Endothelial cell of umbilical vein (primary cell): ENCODE measurements around the gene ZNF83. TPM values are rescaled to one million over a fixed set of nuclear protein-coding genes. Genes with fewer than 3 reads are reported as not detected.

Source experiments
- Bru-seq: library from RNA; stranded (reverse); fragments of 400-500 nt; gene quantifications from one replicate; lab custom pipeline; 2021; lab: Mats Ljungman, UMichigan
- BruChase-seq, 2 experiments: library from RNA; stranded (reverse); fragments of 400-500 nt; gene quantifications; one replicate each; lab custom pipeline; 2021; lab: Mats Ljungman, UMichigan
- BruUV-seq: library from RNA; stranded (reverse); fragments of 400-500 nt; replicated peaks from 2 replicates; lab custom pipeline; 2021; lab: Mats Ljungman, UMichigan
- CTCF ChIA-PET: fragments of 300-600, 350-600 bp; sonication (Branson Sonifier 250); formaldehyde crosslinking; loops from one replicate; lab custom pipeline; 2021; ENCODE audit warnings: antibody characterized with exemption, inconsistent platforms; lab: Charles Lee
- POLR2A ChIA-PET: fragments of 300-600, 350-600 bp; sonication (Branson Sonifier 250); formaldehyde crosslinking; loops from one replicate; lab custom pipeline; 2021; ENCODE audit warnings: antibody characterized with exemption, inconsistent platforms; lab: Charles Lee
- DNase-seq: peaks from one replicate; pipeline ENCODE4 v3.0.0-alpha.2; 2011; ENCODE audit warnings: low read depth, low spot score
- FAIRE-seq: peaks from 2 replicates; lab custom pipeline; 2011; peaks lifted over from hg19 to GRCh38; lab: Jason Lieb, UNC
- H2AFZ ChIP-seq: 2 replicates; pipeline ENCODE4 v1.6.0; 2012; ENCODE audit warnings: low read depth, low read length, control low read depth, inconsistent platforms
- H3K27ac ChIP-seq: 2 replicates; pipeline ENCODE4 v1.5.1; 2011; ENCODE audit warnings: low read depth, mild to moderate bottlenecking, control low read depth, low read length, moderate library complexity; ENCODE audit not compliant: insufficient read depth
- H3K27me3 ChIP-seq, 2 experiments: 2 replicates each; pipeline versions ENCODE4 v1.6.0 to v1.6.1; 2011; ENCODE audit warnings: low read length in 2 of 2, mixed read lengths in 1 of 2; ENCODE audit not compliant: control insufficient read depth in 2 of 2, insufficient read depth in 2 of 2
- H3K36me3 ChIP-seq, 2 experiments: 2 replicates in 1 of 2; 3 replicates in 1 of 2; pipeline ENCODE4 v1.5.1; 2011; ENCODE audit warnings: low read length in 2 of 2, mild to moderate bottlenecking in 1 of 2, moderate library complexity in 1 of 2; ENCODE audit not compliant: control insufficient read depth in 2 of 2, insufficient read depth in 2 of 2; ENCODE audit errors: extremely low read depth in 1 of 2
- H3K4me1 ChIP-seq: 3 replicates; pipeline ENCODE4 v1.5.1; 2011; ENCODE audit warnings: mild to moderate bottlenecking, low read length; ENCODE audit not compliant: control insufficient read depth, insufficient read depth; ENCODE audit errors: extremely low read depth
- H3K4me2 ChIP-seq: 2 replicates; pipeline ENCODE4 v1.6.1; 2011; ENCODE audit warnings: low read length, control low read depth, mixed read lengths; ENCODE audit not compliant: insufficient read depth
- H3K4me3 ChIP-seq, 3 experiments: fragments of 200-600 bp in 1 of 3; sonication (generic), shearing (Covaris generic) in 1 of 3; replicated peaks in 1 of 3; 2 replicates each; pipeline ENCODE4 v1.5.1; 2011 to 2016; ENCODE audit warnings: control low read depth in 3 of 3, low read length in 3 of 3, mild to moderate bottlenecking in 2 of 3, inconsistent platforms in 1 of 3, low read depth in 1 of 3, moderate library complexity in 1 of 3; ENCODE audit not compliant: insufficient read depth in 1 of 3
- H3K79me2 ChIP-seq: 2 replicates; pipeline ENCODE4 v1.6.0; 2012; ENCODE audit warnings: low read length, inconsistent platforms; ENCODE audit not compliant: control insufficient read depth, insufficient read depth
- H3K9ac ChIP-seq: replicated peaks from 2 replicates; pipeline ENCODE3; 2011; ENCODE audit warnings: low read length, control low read depth; ENCODE audit not compliant: insufficient read depth; ENCODE audit errors: extremely low read depth
- H3K9me1 ChIP-seq: replicated peaks from 3 replicates; pipeline ENCODE4 v1.6.0; 2011; ENCODE audit warnings: mild to moderate bottlenecking, low read length; ENCODE audit not compliant: control insufficient read depth, insufficient read depth; ENCODE audit errors: extremely low read depth
- H3K9me3 ChIP-seq: replicated peaks from 2 replicates; pipeline ENCODE4 v1.5.1; 2012; ENCODE audit warnings: low read length, inconsistent platforms; ENCODE audit not compliant: control insufficient read depth, insufficient read depth
- H4K20me1 ChIP-seq: replicated peaks from 2 replicates; pipeline ENCODE3; 2011; ENCODE audit warnings: mild to moderate bottlenecking, low read length; ENCODE audit not compliant: control insufficient read depth, insufficient read depth; ENCODE audit errors: extremely low read depth
- CTCF ChIP-seq, 2 donors: IDR thresholded peaks; 1 replicate in 1 of 2; 2 replicates in 1 of 2; pipeline ENCODE4 v1.5.1; 2011; ENCODE audit warnings: low read length in 2 of 2, mild to moderate bottlenecking in 2 of 2, moderate library complexity in 2 of 2, control low read depth in 1 of 2, inconsistent platforms in 1 of 2, low read depth in 1 of 2; ENCODE audit not compliant: insufficient read depth in 1 of 2; ENCODE audit errors: extremely low read depth in 1 of 2
- EZH2 ChIP-seq: IDR thresholded peaks from 2 replicates; pipeline ENCODE4 v1.6.1; 2012; ENCODE audit warnings: borderline replicate concordance, low read depth, mild to moderate bottlenecking, moderate library complexity, low read length, inconsistent platforms; ENCODE audit not compliant: severe bottlenecking
- JUN ChIP-seq: IDR thresholded peaks from 2 replicates; pipeline ENCODE4 v1.6.1; 2011; ENCODE audit warnings: borderline replicate concordance, low read depth; ENCODE audit not compliant: insufficient read length, insufficient read depth
- MAX ChIP-seq: IDR thresholded peaks from 2 replicates; pipeline ENCODE4 v1.6.1; 2011; ENCODE audit not compliant: insufficient read depth, insufficient read length
- POLR2A ChIP-seq: IDR thresholded peaks from 2 replicates; pipeline ENCODE4 v1.6.1; 2012; ENCODE audit warnings: low read depth, mild to moderate bottlenecking, control low read depth, low read length
- POLR2AphosphoS5 ChIP-seq: IDR thresholded peaks from 2 replicates; pipeline ENCODE4 v1.6.1; 2012; ENCODE audit warnings: low read depth, mild to moderate bottlenecking, control low read depth, low read length, moderate library complexity; ENCODE audit not compliant: insufficient read depth
- dilution Hi-C: fragments of 300-500 bp; cut with MboI; formaldehyde crosslinking; loops from one replicate; pipeline ENCODE4 v1.15.0; 2019; ENCODE audit warnings: low sequenced_read_pairs; ENCODE audit not compliant: extremely low pct_ligation_motif_present
- intact Hi-C: fragments of 100-400 bp; cut with micrococcal nuclease; formaldehyde crosslinking; loops from one replicate; pipeline ENCODE4 v1.10.0; 2022
- long read RNA-seq: library from polyadenylated mRNA; stranded (forward); transcript quantifications from one replicate; pipeline ENCODE4 v2.0.0, GENCODE V29; 2021
- polyA minus RNA-seq, 3 experiments: library from RNA; depleted of rRNA, polyadenylated mRNA; stranded (reverse); fragments of >200 nt; gene quantifications; 1 replicate in 1 of 3; 2 replicates in 2 of 3; pipeline ENCODE4 v1.2.3, GENCODE V29; 2011
- polyA plus RNA-seq, 4 experiments: library from polyadenylated mRNA; depleted of rRNA in 3 of 4; stranded (reverse) in 3 of 4; unstranded in 1 of 4; fragments of >200 nt; gene quantifications; 2 replicates each; pipeline versions ENCODE4 v1.2.1 to v1.2.3, GENCODE V29; 2011 to 2012; ENCODE audit warnings: missing spikeins in 1 of 4
- total RNA-seq: library from RNA; stranded (reverse); gene quantifications from 2 replicates; pipeline ENCODE4 v1.2.3, GENCODE V29; 2021

The ZNF83 gene
- total RNA-seq, result 39.3 and 41.4 TPM in 2 replicates
- 29.6 and 32.3 TPM in 2 replicates for polyA plus RNA-seq
- 9.2 and 15.6 TPM in 2 replicates for polyA plus RNA-seq (2011; cell fraction: cytosol; rRNA removed)
- polyA plus RNA-seq (2011; cell fraction: nucleus; rRNA removed), result 182 and 211 TPM in 2 replicates
- 25.5 and 30.1 TPM in 2 replicates for polyA plus RNA-seq (2012)
- polyA minus RNA-seq, result 47.6 and 49.9 TPM in 2 replicates
- polyA minus RNA-seq (2011; cell fraction: cytosol; rRNA and poly(A)+ RNA removed), result 12.1 TPM
- 43.5 and 71.7 TPM in 2 replicates for polyA minus RNA-seq (2011; cell fraction: nucleus; rRNA and poly(A)+ RNA removed)
- percentile 68 among the genes with signal in this experiment for Bru-seq, nascent RNA
- BruChase-seq, experiment 1, labeled RNA remaining after a 6-hour chase, result percentile 87 among the genes with signal in this experiment
- percentile 75 among the genes with signal in this experiment for BruChase-seq, experiment 2, labeled RNA remaining after a 2-hour chase
- long read RNA-seq, partial matches to known transcripts, result 3 of 21 reads
- long read RNA-seq, other reads (novel, unspliced or antisense), result 13 of 21 reads

- CTCF ChIA-PET, result no interaction called here
- peak; percentile 84 for FAIRE-seq
- no peak for TF ChIP-seq EZH2
- peak; percentile 90 for TF ChIP-seq POLR2AphosphoS5
- peak; percentile 94 for TF ChIP-seq POLR2A
- TF ChIP-seq JUN, result no peak
- TF ChIP-seq MAX, result no peak
- no peak for TF ChIP-seq CTCF (IDR thresholded peaks at IDR 0.05; ENCODE audit: extremely low read depth in 1 of 2, insufficient read depth in 1 of 2, low read depth in 1 of 2, low read length in 2 of 2)
- no peaks in the 10 kb centered on the region for H3K9me1 ChIP-seq
- H3K9me3 ChIP-seq, result no peaks in the 10 kb centered on the region
- H3K9ac ChIP-seq, result peak within 1 kb of the TSS; percentile 72
- H4K20me1 ChIP-seq, result no peaks in the 10 kb centered on the region
- dilution Hi-C loops, result no loop called here
- H3K27ac ChIP-seq, result peak within 1 kb of the TSS; percentile 56
- BruUV-seq, result TSS peak; percentile 81
- peak; percentile 95 for DNase-seq
- H2AFZ ChIP-seq, result peak within 1 kb of the TSS; percentile 91
- peak within 1 kb of the TSS; percentile 63 to 79 (median 72) for H3K4me3 ChIP-seq
- POLR2A ChIA-PET, result no interaction called here
- H3K27me3 ChIP-seq, result no peaks in the 10 kb centered on the region
- peak within 1 kb of the TSS; percentile 91 for H3K4me2 ChIP-seq
- no peaks in the 10 kb centered on the region for H3K79me2 ChIP-seq
- H3K4me1 ChIP-seq, result peaks cover 10% of the 10 kb centered on the region
- no peaks in the 10 kb centered on the region for H3K36me3 ChIP-seq
- intact Hi-C loops, result loop anchor here (1.0 to 2.0 kb wide), 4 partner anchors 52 to 111 kb away; partner anchors contain the start of genes ZNF611, ZNF701 and ZNF808
These were observed at the start of gene ZNF83 for GRCh38 chr19:52637718-52638585. Gene ZNF83 (minus strand): TSS chr19:52638355.
